GM12873 (cell line): Measurements from ENCODE around the gene MBTPS1.

ENCODE experiments used
- CTCF ChIP-seq: IDR thresholded peaks from 2 replicates; pipeline ENCODE4 v1.5.1; 2012; ENCODE audit warnings: low read depth, mild to moderate bottlenecking, moderate library complexity, low read length, control low read depth; ENCODE audit not compliant: insufficient read depth; ENCODE audit errors: missing control alignments

The MBTPS1 gene

GRCh38 chr16:84085773-84086172 lies 31.0 kb downstream of the MBTPS1 start:
- no peak for TF ChIP-seq CTCF

DNA sequence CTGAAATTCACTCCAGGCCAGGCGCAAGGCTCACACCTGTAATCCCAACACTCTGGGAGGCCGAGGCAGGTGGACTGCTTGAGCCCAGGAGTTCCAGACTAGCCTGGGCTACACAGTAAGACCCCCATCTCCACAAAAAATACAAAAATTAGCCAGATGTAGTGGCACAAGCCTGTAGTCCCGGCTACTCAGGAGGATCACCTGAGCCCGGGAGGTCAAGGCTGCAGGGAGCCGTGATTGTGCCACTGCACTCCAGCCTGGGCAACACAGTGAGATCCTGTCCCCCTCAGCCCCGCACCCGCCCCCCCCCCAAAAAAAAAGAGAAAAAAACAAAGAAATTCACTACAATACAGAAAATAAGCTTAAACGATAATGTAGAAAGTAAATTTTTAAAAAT lies 31.5 kb downstream of the MBTPS1 start:
- no peak for TF ChIP-seq CTCF

GRCh38 chr16:84084570-84085270 lies 32.0 kb downstream of the MBTPS1 start:
- peak; percentile 92 for TF ChIP-seq CTCF

GRCh38 chr16:84082835-84083569 lies 33.7 kb downstream of the MBTPS1 start:
- TF ChIP-seq CTCF, result no peak

- TF ChIP-seq CTCF, result no peak
Measured at GRCh38 chr16:84082110-84082509, 34.6 kb downstream of the MBTPS1 start.

GRCh38 chr16:84081446-84081989 lies 35.2 kb downstream of the MBTPS1 start:
- TF ChIP-seq CTCF, result no peak

GRCh38 chr16:84080813-84081212 lies 35.9 kb downstream of the MBTPS1 start:
- TF ChIP-seq CTCF, result no peak
